ENCODE measurements around the gene NOS1.

NOS1 gene

GRCh38 chr12:117342247-117342646 lies 19.2 kb downstream of the NOS1 start:
- Histone ChIP-seq H3K36me3 (ENCODE audit: low read depth) (no peaks in the 10 kb centered on the region), H3K27ac (ENCODE audit: poor library complexity, severe bottlenecking) (peak overlapping the region; percentile 73), H3K4me3 (ENCODE audit: severe bottlenecking) (no peak overlapping the region), H3K4me1 (ENCODE audit: insufficient read depth, poor library complexity, severe bottlenecking) (peaks cover 28% of the 10 kb centered on the region), H3K27me3 (ENCODE audit: insufficient read depth, poor library complexity, severe bottlenecking) (no peaks in the 10 kb centered on the region), H3K9me3 (ENCODE audit: severe bottlenecking) (peaks cover 6% of the 10 kb centered on the region)
- ATAC-seq (ENCODE audit: low read depth) (no peak), DNase-seq (ENCODE audit: low spot score) (no peak)
- no peak for TF ChIP-seq CTCF (IDR thresholded peaks at IDR 0.05; ENCODE audit: poor library complexity, severe bottlenecking)

GRCh38 chr12:117339104-117339503 lies 22.3 kb downstream of the NOS1 start:
- Histone ChIP-seq H3K36me3 (ENCODE audit: low read depth) (no peaks in the 10 kb centered on the region), H3K9me3 (ENCODE audit: severe bottlenecking) (peaks cover 1% of the 10 kb centered on the region), H3K27me3 (ENCODE audit: insufficient read depth, poor library complexity, severe bottlenecking) (no peaks in the 10 kb centered on the region), H3K4me3 (ENCODE audit: severe bottlenecking) (no peak overlapping the region), H3K27ac (ENCODE audit: poor library complexity, severe bottlenecking) (no peak overlapping the region), H3K4me1 (ENCODE audit: insufficient read depth, poor library complexity, severe bottlenecking) (peaks cover 16% of the 10 kb centered on the region)
- ATAC-seq (ENCODE audit: low read depth) (no peak), DNase-seq (ENCODE audit: low spot score) (no peak)
- TF ChIP-seq CTCF (IDR thresholded peaks at IDR 0.05; ENCODE audit: poor library complexity, severe bottlenecking): no peak

GRCh38 chr12:117334855-117335587 lies 26.4 kb downstream of the NOS1 start:
- Histone ChIP-seq H3K4me1 (ENCODE audit: insufficient read depth, poor library complexity, severe bottlenecking) (no peaks in the 10 kb centered on the region), H3K4me3 (ENCODE audit: severe bottlenecking) (no peak overlapping the region), H3K27ac (ENCODE audit: poor library complexity, severe bottlenecking) (no peak overlapping the region), H3K27me3 (ENCODE audit: insufficient read depth, poor library complexity, severe bottlenecking) (no peaks in the 10 kb centered on the region), H3K9me3 (ENCODE audit: severe bottlenecking) (no peaks in the 10 kb centered on the region), H3K36me3 (ENCODE audit: low read depth) (no peaks in the 10 kb centered on the region)
- DNase-seq (ENCODE audit: low spot score) (no peak), ATAC-seq (ENCODE audit: low read depth) (no peak)
- TF ChIP-seq CTCF (IDR thresholded peaks at IDR 0.05; ENCODE audit: poor library complexity, severe bottlenecking): no peak

- no peak for TF ChIP-seq CTCF (IDR thresholded peaks at IDR 0.05; ENCODE audit: poor library complexity, severe bottlenecking)
- Histone ChIP-seq H3K4me3 (ENCODE audit: severe bottlenecking) (no peak overlapping the region), H3K27me3 (ENCODE audit: insufficient read depth, poor library complexity, severe bottlenecking) (no peaks in the 10 kb centered on the region), H3K4me1 (ENCODE audit: insufficient read depth, poor library complexity, severe bottlenecking) (no peaks in the 10 kb centered on the region), H3K36me3 (ENCODE audit: low read depth) (no peaks in the 10 kb centered on the region), H3K27ac (ENCODE audit: poor library complexity, severe bottlenecking) (no peak overlapping the region), H3K9me3 (ENCODE audit: severe bottlenecking) (no peaks in the 10 kb centered on the region)
- ATAC-seq (ENCODE audit: low read depth): no peak
- no peak for DNase-seq (ENCODE audit: low spot score)
These were observed 27.4 kb downstream of the NOS1 start for GRCh38 chr12:117334051-117334450.

GRCh38 chr12:117333331-117333881 lies 28.0 kb downstream of the NOS1 start:
- Histone ChIP-seq H3K4me3 (ENCODE audit: severe bottlenecking) (no peak overlapping the region), H3K4me1 (ENCODE audit: insufficient read depth, poor library complexity, severe bottlenecking) (peaks cover 4% of the 10 kb centered on the region), H3K36me3 (ENCODE audit: low read depth) (no peaks in the 10 kb centered on the region), H3K27me3 (ENCODE audit: insufficient read depth, poor library complexity, severe bottlenecking) (no peaks in the 10 kb centered on the region), H3K9me3 (ENCODE audit: severe bottlenecking) (no peaks in the 10 kb centered on the region), H3K27ac (ENCODE audit: poor library complexity, severe bottlenecking) (no peak overlapping the region)
- TF ChIP-seq CTCF (IDR thresholded peaks at IDR 0.05; ENCODE audit: poor library complexity, severe bottlenecking): no peak
- DNase-seq (ENCODE audit: low spot score) (no peak), ATAC-seq (ENCODE audit: low read depth) (no peak)
